Endodermal cell (in vitro differentiated cells): ENCODE measurements around the gene PMFBP1. TPM values are rescaled to one million over a fixed set of nuclear protein-coding genes. Genes with fewer than 3 reads are reported as not detected.

Source experiments
- DNase-seq: peaks from one replicate; pipeline ENCODE4 v3.0.0-alpha.2; 2017
- H3K27ac ChIP-seq: 2 replicates; pipeline ENCODE4 v1.5.1; 2013; ENCODE audit warnings: mild to moderate bottlenecking, low read depth, low read length, moderate library complexity
- H3K27me3 ChIP-seq: 2 replicates; pipeline ENCODE4 v1.6.1; 2013; ENCODE audit warnings: mild to moderate bottlenecking, low read length, moderate library complexity; ENCODE audit not compliant: insufficient read depth, control insufficient read depth, poor library complexity, severe bottlenecking
- H3K36me3 ChIP-seq: 2 replicates; pipeline ENCODE4 v1.7.0; 2013; ENCODE audit warnings: mild to moderate bottlenecking, low read length, moderate library complexity; ENCODE audit not compliant: control insufficient read depth, insufficient read depth
- H3K4me1 ChIP-seq: one replicate; pipeline ENCODE4 v1.7.0; 2013; ENCODE audit warnings: low read length; ENCODE audit not compliant: control insufficient read depth, insufficient read depth
- H3K4me3 ChIP-seq: 2 replicates; pipeline ENCODE4 v1.5.1; 2013; ENCODE audit warnings: mild to moderate bottlenecking, low read length, moderate library complexity
- H3K9ac ChIP-seq: 2 replicates; pipeline ENCODE4 v1.6.1; 2013; ENCODE audit warnings: mild to moderate bottlenecking, low read length, moderate library complexity; ENCODE audit not compliant: poor library complexity, severe bottlenecking; ENCODE audit errors: extremely low read depth
- H3K9me3 ChIP-seq: 2 replicates; pipeline ENCODE4 v1.6.1; 2013; ENCODE audit warnings: mild to moderate bottlenecking, low read length, moderate library complexity; ENCODE audit not compliant: control insufficient read depth
- H3K27ac Mint-ChIP-seq: 2 replicates; pipeline ENCODE4 v1.8.0; 2020; ENCODE audit warnings: mixed read lengths
- H3K27me3 Mint-ChIP-seq: 2 replicates; pipeline ENCODE4 v1.8.0; 2021; ENCODE audit warnings: mild to moderate bottlenecking, mixed read lengths; ENCODE audit not compliant: insufficient read depth
- H3K36me3 Mint-ChIP-seq: 2 replicates; pipeline ENCODE4 v1.8.0; 2020; ENCODE audit warnings: low read depth, mixed read lengths
- H3K4me1 Mint-ChIP-seq: 2 replicates; pipeline ENCODE4 v1.8.0; 2020; ENCODE audit warnings: mixed read lengths
- H3K4me3 Mint-ChIP-seq: 2 replicates; pipeline ENCODE4 v1.8.0; 2020; ENCODE audit warnings: mild to moderate bottlenecking, moderate library complexity, mixed read lengths
- H3K9me3 Mint-ChIP-seq: 2 replicates; pipeline ENCODE4 v1.8.0; 2020; ENCODE audit warnings: mild to moderate bottlenecking, mixed read lengths
- CTCF ChIP-seq: fragments of 200-600 bp; sonication (generic); conservative IDR thresholded peaks from 2 replicates; pipeline ENCODE4 v1.5.0; 2021; ENCODE audit warnings: antibody characterized with exemption, mild to moderate bottlenecking
- WGBS, 2 experiments: methylation state at CpG; one replicate each; pipeline versions ENCODE4 v1.1.5 to v1.1.7; 2013; ENCODE audit warnings: missing lambda C conversion rate in 2 of 2, mixed read lengths in 1 of 2; ENCODE audit not compliant: insufficient coverage in 1 of 2, insufficient read length in 1 of 2; 5-methylcytosine and 5-hydroxymethylcytosine counted together
- total RNA-seq, 2 donors: library from RNA; stranded (reverse); fragmentation: NEBNext Ultra II Directional in 1 of 2; extraction: Animal tissue kit (Norgen Biotek cat#: 25700) in 1 of 2; gene quantifications; 2 replicates in 1 of 2; 3 replicates in 1 of 2; pipeline ENCODE4 v1.2.1, GENCODE V29; 2021

Gene PMFBP1
- total RNA-seq, 2 donors from 2014 or later: 2.1 to 4.1 TPM

GRCh38 chr16:72104905-72105304 is 67.0 kb downstream of the PMFBP1 start:
- 89 to 92% methylated on average over 4 to 9 of the region's 9 CpGs for WGBS, 2 experiments
- no peak for TF ChIP-seq CTCF
- no peaks in the 10 kb centered on the region for H3K4me1 Mint-ChIP-seq
- Histone ChIP-seq H3K36me3 (peaks cover 94% of the 10 kb centered on the region), H3K27ac (no peak overlapping the region), H3K27me3 (no peaks in the 10 kb centered on the region), H3K9me3 (no peaks in the 10 kb centered on the region), H3K4me1 (no peaks in the 10 kb centered on the region), H3K9ac (no peak overlapping the region), H3K4me3 (no peak overlapping the region)
- no peaks in the 10 kb centered on the region for H3K27me3 Mint-ChIP-seq
- H3K27ac Mint-ChIP-seq: no peak overlapping the region
- peaks cover 97% of the 10 kb centered on the region for H3K36me3 Mint-ChIP-seq
- no peaks in the 10 kb centered on the region for H3K9me3 Mint-ChIP-seq
- no peak for DNase-seq
- no peak overlapping the region for H3K4me3 Mint-ChIP-seq

GRCh38 chr16:72101195-72101594 is 70.8 kb downstream of the PMFBP1 start:
- Histone ChIP-seq H3K4me3 (no peak overlapping the region), H3K27ac (no peak overlapping the region), H3K27me3 (no peaks in the 10 kb centered on the region), H3K4me1 (no peaks in the 10 kb centered on the region), H3K9ac (no peak overlapping the region), H3K36me3 (peaks cover 99% of the 10 kb centered on the region), H3K9me3 (no peaks in the 10 kb centered on the region)
- WGBS, 2 experiments: 95 to 98% methylated on average over 9 of the region's 10 CpGs
- TF ChIP-seq CTCF: no peak
- Mint-ChIP-seq H3K27me3 (no peaks in the 10 kb centered on the region), H3K36me3 (peaks cover 89% of the 10 kb centered on the region), H3K9me3 (no peaks in the 10 kb centered on the region), H3K4me1 (no peaks in the 10 kb centered on the region), H3K27ac (no peak overlapping the region), H3K4me3 (no peak overlapping the region)
- no peak for DNase-seq

- Mint-ChIP-seq H3K4me3 (no peak overlapping the region), H3K27me3 (no peaks in the 10 kb centered on the region), H3K4me1 (peaks cover 9% of the 10 kb centered on the region), H3K27ac (peak overlapping the region; percentile 44), H3K36me3 (peaks cover 76% of the 10 kb centered on the region), H3K9me3 (no peaks in the 10 kb centered on the region)
- Histone ChIP-seq H3K27ac (no peak overlapping the region), H3K4me3 (no peak overlapping the region), H3K4me1 (peaks cover 10% of the 10 kb centered on the region), H3K36me3 (peaks cover 81% of the 10 kb centered on the region), H3K9ac (no peak overlapping the region), H3K9me3 (no peaks in the 10 kb centered on the region), H3K27me3 (no peaks in the 10 kb centered on the region)
- 68 to 77% methylated on average over 11 to 12 of the region's 12 CpGs for WGBS, 2 experiments
- peak; percentile 90 for DNase-seq
- TF ChIP-seq CTCF: peak; percentile 79
These were observed 72.6 kb downstream of the PMFBP1 start for GRCh38 chr16:72099377-72099818.
